Measurements from ENCODE around the gene ARHGAP30. TPM values are rescaled to one million over a fixed set of nuclear protein-coding genes. Genes with fewer than 3 reads are reported as not detected.

ARHGAP30 gene
- total RNA-seq, 2 donors from 2014 or later: 192 to 198 TPM

DNA sequence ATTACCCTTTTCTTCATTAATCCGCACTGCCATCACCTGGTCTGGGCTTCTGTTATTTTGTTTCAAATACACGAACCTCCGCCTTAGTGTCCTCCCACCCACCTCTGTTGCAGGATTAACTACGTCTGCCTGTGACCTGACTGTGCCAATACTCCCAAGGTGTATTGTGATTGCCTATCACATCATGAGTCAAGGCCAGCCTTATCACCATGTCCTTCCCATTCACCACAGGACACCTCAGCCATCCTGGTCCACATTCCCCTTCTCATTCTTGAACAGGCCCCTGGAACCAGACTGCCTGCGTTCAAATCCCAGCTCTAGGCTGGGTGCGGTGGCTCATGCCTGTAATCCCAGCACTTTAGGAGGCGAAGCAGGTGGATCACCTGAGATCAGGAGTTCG lies 63.1 kb downstream of the ARHGAP30 start:
- ATAC-seq (replicated peaks in 1 of 2): no peak
- DNase-seq: no peak
- Mint-ChIP-seq H3K9me3 (no peaks in the 10 kb centered on the region), H3K27ac (no peak overlapping the region), H3K27me3 (ENCODE audit: low read depth) (no peaks in the 10 kb centered on the region), H3K36me3 (ENCODE audit: insufficient read depth in 2 of 2) (no peaks in the 10 kb centered on the region), H3K4me3 (no peak overlapping the region), H3K4me1 (ENCODE audit: low read depth) (peaks cover 14% of the 10 kb centered on the region)

DNA sequence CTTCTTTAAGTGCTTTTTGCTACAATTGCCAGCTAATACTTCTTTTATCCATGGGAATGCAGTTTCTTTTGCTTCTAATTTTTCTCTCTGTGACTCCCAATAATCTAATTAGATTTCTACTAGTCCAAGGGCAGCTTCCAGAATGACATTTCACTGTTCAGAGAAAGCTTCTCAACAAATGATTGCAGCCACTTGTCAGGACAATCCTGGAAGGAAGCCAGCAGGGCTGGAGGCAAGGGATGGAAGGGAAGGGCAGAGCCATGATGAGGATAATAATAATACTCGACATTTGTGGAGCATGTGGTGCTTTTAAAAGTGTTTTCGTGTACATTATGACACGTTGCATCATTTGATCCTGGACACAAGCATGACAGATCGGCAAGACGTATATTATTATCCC lies 68.2 kb downstream of the ARHGAP30 start:
- H3K4me1 Mint-ChIP-seq (ENCODE audit: low read depth): peaks cover 11% of the 10 kb centered on the region
- DNase-seq (no peak), ATAC-seq (replicated peaks in 1 of 2) (no peak)
- no peak overlapping the region for H3K4me3 Mint-ChIP-seq
- no peak overlapping the region for H3K27ac Mint-ChIP-seq
- H3K36me3 Mint-ChIP-seq (ENCODE audit: insufficient read depth in 2 of 2): peaks cover 0 to 2% of the 10 kb centered on the region in 2 donors
- H3K27me3 Mint-ChIP-seq (ENCODE audit: low read depth): no peaks in the 10 kb centered on the region
- H3K9me3 Mint-ChIP-seq: no peaks in the 10 kb centered on the region

DNA sequence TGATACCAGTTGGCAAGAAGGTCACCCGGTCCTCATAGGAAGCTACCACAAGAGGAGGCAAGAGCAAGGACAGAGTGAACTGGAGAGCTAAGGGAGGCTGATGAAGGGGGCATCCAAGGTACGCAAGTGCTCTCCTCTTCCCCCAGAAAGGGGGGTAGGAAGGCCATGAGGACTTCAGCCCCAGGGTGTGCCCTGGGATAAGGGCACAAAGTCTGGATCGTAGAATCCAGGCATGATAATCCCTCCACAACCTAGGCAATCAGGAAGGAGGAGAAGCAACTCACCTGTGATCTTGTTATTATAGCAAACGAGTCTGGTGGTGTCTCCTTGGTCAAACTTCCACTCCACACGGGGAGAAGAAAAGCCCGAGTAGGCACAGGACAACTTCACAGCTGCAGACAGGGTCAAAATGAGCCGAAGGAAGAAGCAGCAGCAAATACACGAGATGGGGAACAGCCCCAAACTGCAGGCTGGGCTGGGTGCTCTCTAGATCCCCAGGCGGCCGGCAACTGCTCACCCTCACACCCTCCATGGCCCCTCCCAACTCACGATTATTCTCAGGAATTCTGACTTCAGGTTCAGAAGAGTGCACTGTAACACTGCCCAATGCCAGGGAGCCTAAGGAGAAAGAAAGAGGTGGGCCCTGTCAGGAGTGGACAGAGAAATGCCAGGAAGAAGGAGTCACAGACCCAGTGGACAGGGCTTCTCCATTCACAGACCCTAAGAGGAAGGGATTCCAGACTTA lies 68.8 kb downstream of the ARHGAP30 start:
- Mint-ChIP-seq H3K36me3 (ENCODE audit: insufficient read depth in 2 of 2) (peaks cover 0 to 2% of the 10 kb centered on the region in 2 donors), H3K4me3 (no peak overlapping the region), H3K4me1 (ENCODE audit: low read depth) (peaks cover 15% of the 10 kb centered on the region), H3K27me3 (ENCODE audit: low read depth) (no peaks in the 10 kb centered on the region), H3K9me3 (no peaks in the 10 kb centered on the region), H3K27ac (no peak overlapping the region)
- ATAC-seq (replicated peaks in 1 of 2): no peak
- DNase-seq: no peak

DNA sequence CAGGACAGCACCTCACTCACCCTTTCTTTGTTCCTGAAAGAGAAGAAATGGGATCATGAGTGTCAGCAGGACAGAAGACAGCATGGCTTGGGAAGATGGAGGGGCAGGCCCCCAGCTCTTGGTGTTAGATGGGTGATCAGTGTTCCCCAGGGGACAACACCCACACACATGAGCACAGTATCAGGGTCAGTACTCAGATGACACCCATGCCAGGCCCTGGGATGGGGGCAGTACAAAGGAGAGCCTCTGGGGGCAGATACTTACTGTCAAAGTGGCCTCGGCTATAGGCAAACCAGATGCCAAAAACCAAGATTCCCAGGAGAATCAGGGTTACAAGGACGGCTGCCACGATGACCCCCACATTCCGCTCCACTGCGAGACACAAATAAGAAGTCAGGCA lies 70.3 kb downstream of the ARHGAP30 start:
- H3K27ac Mint-ChIP-seq: no peak overlapping the region
- peaks cover 0 to 2% of the 10 kb centered on the region in 2 donors for H3K36me3 Mint-ChIP-seq (ENCODE audit: insufficient read depth in 2 of 2)
- ATAC-seq (replicated peaks in 1 of 2) (no peak), DNase-seq (no peak)
- no peaks in the 10 kb centered on the region for H3K9me3 Mint-ChIP-seq
- no peak overlapping the region for H3K4me3 Mint-ChIP-seq
- no peaks in the 10 kb centered on the region for H3K27me3 Mint-ChIP-seq (ENCODE audit: low read depth)
- H3K4me1 Mint-ChIP-seq (ENCODE audit: low read depth): peaks cover 30% of the 10 kb centered on the region

DNA sequence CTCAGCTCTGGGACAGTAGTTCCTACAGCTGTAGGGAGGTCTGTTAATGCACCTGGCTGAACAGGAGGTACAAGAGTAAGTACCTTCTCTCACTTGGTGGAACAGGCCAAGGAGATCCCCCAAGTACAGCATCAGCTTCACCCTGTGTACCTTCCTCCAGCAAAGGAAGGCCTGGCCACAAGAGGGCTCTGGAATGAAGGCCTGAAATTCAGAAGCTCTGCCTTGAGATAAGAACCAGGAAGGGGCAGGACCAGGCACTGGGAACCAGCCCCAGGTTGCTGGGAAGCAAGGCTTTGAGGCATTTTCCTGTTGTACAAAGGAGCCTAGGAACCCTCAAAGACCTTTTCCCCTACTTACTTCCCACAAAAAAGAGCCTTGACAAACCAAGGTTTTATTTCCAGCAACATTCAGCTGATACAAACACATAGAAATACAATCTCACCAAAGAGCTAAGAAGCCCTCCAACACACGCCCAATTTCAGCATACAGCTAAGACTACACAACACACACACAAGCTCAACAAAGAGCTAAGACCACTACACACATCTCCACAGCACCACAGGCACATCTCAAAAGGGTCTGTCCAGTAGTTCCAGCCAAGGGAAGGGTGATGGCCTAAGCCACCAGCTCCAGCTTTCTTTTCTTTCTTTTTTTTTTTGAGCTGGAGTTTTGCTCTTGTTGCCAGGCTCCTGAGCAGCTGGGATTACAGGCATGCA lies 72.2 kb downstream of the ARHGAP30 start:
- H3K27me3 Mint-ChIP-seq (ENCODE audit: low read depth): no peaks in the 10 kb centered on the region
- peak; percentile 56 to 61 for ATAC-seq (replicated peaks in 1 of 2)
- DNase-seq: peak; percentile 34 to 38
- H3K4me1 Mint-ChIP-seq (ENCODE audit: low read depth): peaks cover 32% of the 10 kb centered on the region
- no peak overlapping the region for H3K27ac Mint-ChIP-seq
- peaks cover 0 to 2% of the 10 kb centered on the region in 2 donors for H3K36me3 Mint-ChIP-seq (ENCODE audit: insufficient read depth in 2 of 2)
- H3K9me3 Mint-ChIP-seq: no peaks in the 10 kb centered on the region
- no peak overlapping the region for H3K4me3 Mint-ChIP-seq

Other genes starting within 250 kb of the ARHGAP30 start
- gene CD244, start 207.0 kb downstream of the ARHGAP30 start, total RNA-seq: 1 to 10 TPM in 1 of 2 donors, under 1 TPM in 1; 0.91 to 1.4 TPM
- gene ITLN1, start 184.7 kb downstream of the ARHGAP30 start, total RNA-seq: not detected
- not detected for gene ITLN2, start 115.1 kb downstream of the ARHGAP30 start, total RNA-seq
- gene F11R, start 48.7 kb downstream of the ARHGAP30 start, total RNA-seq: 10 to 100 TPM; 38.2 to 38.8 TPM
- 10 to 100 TPM; 46.3 to 78.0 TPM for gene TSTD1, start 30.9 kb downstream of the ARHGAP30 start, total RNA-seq
- 10 to 100 TPM; 52.3 to 57.5 TPM for gene USF1, start 23.9 kb downstream of the ARHGAP30 start, total RNA-seq
- under 1 TPM in 1 of 2 donors, not detected in 1; 0.31 TPM for gene NECTIN4, start 19.7 kb upstream of the ARHGAP30 start, total RNA-seq
- gene KLHDC9, start 28.5 kb upstream of the ARHGAP30 start, total RNA-seq: 1 to 10 TPM; 5.7 to 7.1 TPM
- gene PFDN2, start 48.1 kb upstream of the ARHGAP30 start, total RNA-seq: 100 to 1,000 TPM; 117 to 122 TPM
- 10 to 100 TPM; 82.0 to 87.2 TPM for gene NIT1, start 48.2 kb upstream of the ARHGAP30 start, total RNA-seq
- 10 to 100 TPM; 49.8 to 51.3 TPM for gene DEDD, start 62.8 kb upstream of the ARHGAP30 start, total RNA-seq
- gene UFC1, start 84.1 kb upstream of the ARHGAP30 start, total RNA-seq: 10 to 100 TPM; 91.4 to 97.9 TPM
- 10 to 100 TPM; 36.0 to 46.4 TPM for gene USP21, start 89.6 kb upstream of the ARHGAP30 start, total RNA-seq
- 10 to 100 TPM; 35.3 to 45.9 TPM for gene PPOX, start 96.5 kb upstream of the ARHGAP30 start, total RNA-seq
- 10 to 100 TPM; 55.9 to 56.5 TPM for gene B4GALT3, start 107.6 kb upstream of the ARHGAP30 start, total RNA-seq
- gene ADAMTS4, start 129.2 kb upstream of the ARHGAP30 start, total RNA-seq: 1 to 10 TPM; 4.0 to 7.7 TPM
- 100 to 1,000 TPM; 108 to 114 TPM for gene NDUFS2, start 132.5 kb upstream of the ARHGAP30 start, total RNA-seq
- 1 to 10 TPM; 1.8 to 3.7 TPM for gene FCER1G, start 145.4 kb upstream of the ARHGAP30 start, total RNA-seq
- not detected for gene APOA2, start 153.7 kb upstream of the ARHGAP30 start, total RNA-seq
- gene TOMM40L, start 156.2 kb upstream of the ARHGAP30 start, total RNA-seq: 10 to 100 TPM; 10.3 to 14.6 TPM
- gene NR1I3, start 168.3 kb upstream of the ARHGAP30 start, total RNA-seq: not detected
- 1 to 10 TPM in 1 of 2 donors, under 1 TPM in 1; 0.55 to 1.2 TPM for gene PCP4L1, start 188.9 kb upstream of the ARHGAP30 start, total RNA-seq
- gene MPZ, start 240.1 kb upstream of the ARHGAP30 start, total RNA-seq: 1 to 10 TPM; 5.5 to 8.5 TPM
- 100 to 1,000 TPM; 140 to 141 TPM for gene SDHC, start 244.5 kb upstream of the ARHGAP30 start, total RNA-seq

Data from activated T-cell treated with anti-CD3 and anti-CD28 coated beads, Interleukin-2, amount 50 U/mL, for 72 hours (primary cell).